ENCODE data around the gene SGCE. TPM values are rescaled to one million over a fixed set of nuclear protein-coding genes. Genes with fewer than 3 reads are reported as not detected.

Gene SGCE
- polyA plus RNA-seq, 1 experiment: 64.0 TPM

- no peak for DNase-seq (ENCODE audit: low read depth)
- Histone ChIP-seq H3K4me3 (ENCODE audit: low read depth, low read length) (no peak overlapping the region), H3K27me3 (ENCODE audit: control insufficient read depth, insufficient read depth, low read length) (no peaks in the 10 kb centered on the region), H3K36me3 (ENCODE audit: control insufficient read depth, insufficient read depth, low read length) (no peaks in the 10 kb centered on the region)
- ChIA-PET POLR2A (no interaction called here), CTCF (no interaction called here)
- TF ChIP-seq CTCF (IDR thresholded peaks at IDR 0.05; ENCODE audit: insufficient read depth, low read depth, low read length): no peak
Measured at GRCh38 chr7:94567396-94567795, 88.5 kb downstream of the SGCE start.

GRCh38 chr7:94565247-94565894 is 90.6 kb downstream of the SGCE start:
- no peak for DNase-seq (ENCODE audit: low read depth)
- H3K27me3 ChIP-seq (ENCODE audit: control insufficient read depth, insufficient read depth, low read length): no peaks in the 10 kb centered on the region
- no peaks in the 10 kb centered on the region for H3K36me3 ChIP-seq (ENCODE audit: control insufficient read depth, insufficient read depth, low read length)
- POLR2A ChIA-PET: no interaction called here
- CTCF ChIA-PET: no interaction called here
- TF ChIP-seq CTCF (IDR thresholded peaks at IDR 0.05; ENCODE audit: insufficient read depth, low read depth, low read length): no peak
- H3K4me3 ChIP-seq (ENCODE audit: low read depth, low read length): no peak overlapping the region

GRCh38 chr7:94562525-94562924 is 93.4 kb downstream of the SGCE start:
- no peak for DNase-seq (ENCODE audit: low read depth)
- ChIA-PET CTCF (interaction anchor here (1.0 kb wide), 1 partner anchor 113 kb away, joined by 3 read pairs; no protein-coding TSS in a partner anchor), POLR2A (no interaction called here)
- Histone ChIP-seq H3K27me3 (ENCODE audit: control insufficient read depth, insufficient read depth, low read length) (no peaks in the 10 kb centered on the region), H3K36me3 (ENCODE audit: control insufficient read depth, insufficient read depth, low read length) (no peaks in the 10 kb centered on the region), H3K4me3 (ENCODE audit: low read depth, low read length) (no peak overlapping the region)
- no peak for TF ChIP-seq CTCF (IDR thresholded peaks at IDR 0.05; ENCODE audit: insufficient read depth, low read depth, low read length)

GRCh38 chr7:94561841-94562514 is 94.0 kb downstream of the SGCE start:
- TF ChIP-seq CTCF (IDR thresholded peaks at IDR 0.05; ENCODE audit: insufficient read depth, low read depth, low read length): no peak
- no peaks in the 10 kb centered on the region for H3K27me3 ChIP-seq (ENCODE audit: control insufficient read depth, insufficient read depth, low read length)
- H3K4me3 ChIP-seq (ENCODE audit: low read depth, low read length): no peak overlapping the region
- POLR2A ChIA-PET: no interaction called here
- peak; percentile 5 for DNase-seq (ENCODE audit: low read depth)
- H3K36me3 ChIP-seq (ENCODE audit: control insufficient read depth, insufficient read depth, low read length): no peaks in the 10 kb centered on the region
- CTCF ChIA-PET: interaction anchor here (0.6 to 1.0 kb wide), 2 partner anchors 78 to 113 kb away, joined by 3 read pairs; no protein-coding TSS in a partner anchor

GRCh38 chr7:94559972-94560371 is 96.0 kb downstream of the SGCE start:
- POLR2A ChIA-PET: no interaction called here
- TF ChIP-seq CTCF (IDR thresholded peaks at IDR 0.05; ENCODE audit: insufficient read depth, low read depth, low read length): no peak
- DNase-seq (ENCODE audit: low read depth): no peak
- CTCF ChIA-PET: interaction anchor here (1.0 kb wide), 1 partner anchor 36 kb away, joined by 3 read pairs; no protein-coding TSS in a partner anchor
- Histone ChIP-seq H3K4me3 (ENCODE audit: low read depth, low read length) (no peak overlapping the region), H3K27me3 (ENCODE audit: control insufficient read depth, insufficient read depth, low read length) (no peaks in the 10 kb centered on the region), H3K36me3 (ENCODE audit: control insufficient read depth, insufficient read depth, low read length) (no peaks in the 10 kb centered on the region)
